T-helper 1 cell treated with Interleukin-12 subunit alpha and Interleukin-12 subunit beta and Interleukin-4 antibody, amounts not matched to agents 30 μg/mL and 1 μg/mL, for 36 hours (primary cell): ENCODE measurements around the gene CADPS2.
"Not testable (repeated sequence)": the region's sequence is repeated elsewhere in the genome, so short reads cannot be mapped to it uniquely, and the experiment has no call there.

ENCODE experiments used
- H3K27ac Mint-ChIP-seq: one replicate; pipeline ENCODE4 v1.8.0; 2021; ENCODE audit warnings: mild to moderate bottlenecking, mixed read lengths
- H3K27me3 Mint-ChIP-seq: one replicate; pipeline ENCODE4 v1.8.0; 2021; ENCODE audit warnings: low read depth, mixed read lengths
- H3K36me3 Mint-ChIP-seq: one replicate; pipeline ENCODE4 v1.8.0; 2021; ENCODE audit warnings: low read depth, mixed read lengths
- H3K4me1 Mint-ChIP-seq: one replicate; pipeline ENCODE4 v1.8.0; 2021; ENCODE audit warnings: low read depth, mixed read lengths
- H3K4me3 Mint-ChIP-seq: one replicate; pipeline ENCODE4 v1.8.0; 2021; ENCODE audit warnings: mild to moderate bottlenecking, moderate library complexity, mixed read lengths
- H3K9me3 Mint-ChIP-seq: one replicate; pipeline ENCODE4 v1.8.0; 2021; ENCODE audit warnings: mixed read lengths

CADPS2 gene

DNA sequence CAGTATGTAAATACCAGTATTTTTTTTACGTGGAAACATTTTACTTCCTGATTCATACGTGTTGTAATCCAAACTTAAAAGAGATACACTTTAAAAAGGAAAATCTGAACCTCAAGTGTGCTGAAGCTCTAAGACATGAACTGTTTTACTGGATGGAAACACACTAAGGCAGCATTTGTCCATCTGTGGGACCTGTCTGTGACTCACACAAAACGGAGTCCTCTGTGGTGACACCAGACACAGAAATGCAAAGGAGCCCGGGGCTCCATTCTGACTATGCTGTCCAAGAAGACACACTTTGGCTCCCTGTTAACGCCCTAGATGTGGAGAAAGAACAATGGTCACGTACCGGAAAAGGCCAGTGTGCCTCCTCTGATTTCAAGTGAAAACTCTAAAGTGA, 211.2 kb downstream of the CADPS2 start:
- Mint-ChIP-seq H3K4me1 (no peaks in the 10 kb centered on the region), H3K36me3 (no peaks in the 10 kb centered on the region), H3K9me3 (no peaks in the 10 kb centered on the region), H3K27me3 (no peaks in the 10 kb centered on the region), H3K4me3 (no peak overlapping the region), H3K27ac (no peak overlapping the region)

DNA sequence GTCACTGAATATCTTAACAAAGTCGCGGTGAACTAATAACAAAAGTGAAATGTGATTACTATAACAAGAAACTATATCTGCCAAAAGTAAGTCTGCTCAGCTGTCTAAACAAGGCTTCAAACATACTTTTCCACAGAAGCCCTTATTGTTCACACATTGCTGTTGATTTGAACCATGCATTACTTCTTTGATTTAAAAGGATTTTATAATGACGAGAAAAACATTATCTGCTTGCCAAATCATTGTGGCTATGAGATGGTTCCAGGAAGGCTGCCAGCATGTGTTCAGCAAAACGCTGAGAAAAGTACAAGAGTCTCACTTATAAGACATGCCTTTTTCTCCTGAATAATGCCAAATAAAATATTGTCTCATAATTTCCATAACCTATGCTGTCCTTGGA, 211.8 kb downstream of the CADPS2 start:
- H3K36me3 Mint-ChIP-seq: no peaks in the 10 kb centered on the region
- H3K27me3 Mint-ChIP-seq: no peaks in the 10 kb centered on the region
- no peak overlapping the region for H3K4me3 Mint-ChIP-seq
- H3K4me1 Mint-ChIP-seq: no peaks in the 10 kb centered on the region
- no peaks in the 10 kb centered on the region for H3K9me3 Mint-ChIP-seq
- no peak overlapping the region for H3K27ac Mint-ChIP-seq

DNA sequence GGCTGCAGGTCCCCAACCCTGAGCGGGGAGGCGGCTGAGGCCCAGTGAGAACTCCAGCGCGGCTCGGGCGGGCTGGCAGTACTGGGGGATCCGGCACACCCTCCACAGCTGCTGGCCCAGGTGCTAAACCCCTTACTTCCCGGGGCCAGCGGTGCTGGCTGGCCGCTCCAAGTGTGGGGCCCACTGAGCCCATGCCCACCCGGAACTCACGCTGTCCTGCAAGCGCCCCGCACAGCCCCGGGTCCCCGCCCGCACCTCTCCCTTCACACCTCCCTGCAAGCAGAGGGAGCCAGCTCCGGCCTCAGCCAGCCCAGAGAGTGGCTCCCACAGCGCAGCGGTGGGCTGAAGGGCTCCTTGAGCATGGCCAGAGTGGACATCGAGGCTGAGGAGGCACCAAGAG, 212.3 kb downstream of the CADPS2 start:
- no peak overlapping the region for H3K4me3 Mint-ChIP-seq
- H3K27me3 Mint-ChIP-seq: no peaks in the 10 kb centered on the region
- H3K27ac Mint-ChIP-seq: no peak overlapping the region
- H3K4me1 Mint-ChIP-seq: no peaks in the 10 kb centered on the region
- no peaks in the 10 kb centered on the region for H3K36me3 Mint-ChIP-seq
- no peaks in the 10 kb centered on the region for H3K9me3 Mint-ChIP-seq

DNA sequence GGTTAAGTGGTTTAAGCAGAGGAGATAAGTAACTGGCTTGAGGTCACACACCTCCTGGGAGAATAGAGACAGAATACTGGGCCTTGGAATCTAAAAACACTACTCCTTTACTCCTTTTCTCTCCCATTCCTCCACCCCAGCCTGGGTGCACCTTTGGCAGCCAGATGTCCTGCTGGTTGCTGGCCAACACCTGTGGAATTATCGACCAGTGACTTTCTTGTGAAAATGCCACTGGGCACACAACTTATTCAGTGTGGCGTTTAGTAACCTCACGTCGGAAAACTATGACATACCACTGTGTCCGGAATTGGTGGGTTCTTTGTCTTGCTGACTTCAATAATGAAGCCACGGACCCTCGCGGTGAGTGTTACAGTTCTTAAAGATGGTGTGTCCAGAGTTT, 213.7 kb downstream of the CADPS2 start:
- H3K36me3 Mint-ChIP-seq: no peaks in the 10 kb centered on the region
- no peaks in the 10 kb centered on the region for H3K9me3 Mint-ChIP-seq
- H3K27me3 Mint-ChIP-seq: no peaks in the 10 kb centered on the region
- H3K4me1 Mint-ChIP-seq: no peaks in the 10 kb centered on the region
- H3K27ac Mint-ChIP-seq: no peak overlapping the region
- no peak overlapping the region for H3K4me3 Mint-ChIP-seq

DNA sequence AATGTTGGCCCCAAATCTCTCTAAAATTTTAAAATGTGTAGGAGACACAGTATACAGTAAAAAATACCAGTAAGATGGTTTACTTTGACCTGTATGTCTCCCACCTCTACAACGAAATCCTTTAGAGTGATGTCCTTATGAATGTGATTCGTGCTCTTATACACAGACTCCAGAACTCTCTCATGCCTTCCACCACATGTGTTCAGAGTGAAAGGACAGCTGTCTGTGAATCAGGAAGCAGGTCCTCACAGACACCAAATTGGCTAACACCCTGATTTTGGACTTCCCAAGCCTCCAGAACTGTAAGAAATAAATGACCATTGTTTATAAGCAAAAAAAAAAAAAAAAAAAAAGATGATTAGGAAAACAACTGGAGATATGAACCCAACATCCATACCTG, 222.5 kb downstream of the CADPS2 start:
- Mint-ChIP-seq H3K9me3 (no peaks in the 10 kb centered on the region), H3K27ac (no peak overlapping the region), H3K27me3 (no peaks in the 10 kb centered on the region), H3K4me3 (no peak overlapping the region), H3K36me3 (no peaks in the 10 kb centered on the region), H3K4me1 (no peaks in the 10 kb centered on the region)

DNA sequence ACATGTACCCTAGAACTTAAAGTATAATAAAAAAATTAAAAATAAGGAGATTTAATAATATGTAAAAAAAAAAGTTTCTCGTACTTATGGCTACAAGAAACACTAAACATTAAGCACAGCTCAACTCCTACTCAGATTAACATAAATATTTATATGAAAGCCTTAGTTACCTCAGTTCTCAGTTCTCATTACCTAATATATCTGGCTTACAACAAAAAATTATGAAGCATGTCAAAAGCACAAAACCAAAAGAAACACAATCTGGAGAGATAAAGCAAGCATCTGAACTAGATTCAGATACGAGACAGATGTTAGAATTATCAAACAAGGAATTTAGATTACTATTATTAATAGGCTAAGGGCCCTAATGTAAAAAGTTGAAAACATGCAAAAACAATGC, 227.4 kb downstream of the CADPS2 start:
- Mint-ChIP-seq H3K27ac (no peak overlapping the region), H3K9me3 (no peaks in the 10 kb centered on the region), H3K4me1 (no peaks in the 10 kb centered on the region), H3K4me3 (no peak overlapping the region), H3K27me3 (no peaks in the 10 kb centered on the region), H3K36me3 (no peaks in the 10 kb centered on the region)

DNA sequence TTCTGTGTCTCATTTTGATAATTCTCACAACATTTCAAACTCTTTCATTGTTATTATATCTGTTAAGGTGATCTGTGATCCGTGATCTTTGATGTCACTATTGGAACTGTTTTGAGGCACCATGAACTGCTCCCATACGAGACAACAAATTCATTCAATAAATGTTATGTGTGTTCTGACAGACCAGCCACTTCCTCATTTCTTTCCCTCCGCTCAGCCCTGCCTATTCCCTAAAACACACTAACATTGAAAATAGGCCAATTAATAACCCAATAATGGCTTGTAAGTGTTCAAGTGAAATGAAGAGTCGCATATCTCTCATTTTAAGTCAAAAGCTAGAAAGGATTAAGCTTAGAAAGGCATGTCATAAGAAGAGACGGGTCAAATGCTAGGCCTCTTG, 232.6 kb downstream of the CADPS2 start:
- H3K27ac Mint-ChIP-seq: no peak overlapping the region
- no peaks in the 10 kb centered on the region for H3K9me3 Mint-ChIP-seq
- no peak overlapping the region for H3K4me3 Mint-ChIP-seq
- H3K36me3 Mint-ChIP-seq: no peaks in the 10 kb centered on the region
- H3K27me3 Mint-ChIP-seq: no peaks in the 10 kb centered on the region
- no peaks in the 10 kb centered on the region for H3K4me1 Mint-ChIP-seq

DNA sequence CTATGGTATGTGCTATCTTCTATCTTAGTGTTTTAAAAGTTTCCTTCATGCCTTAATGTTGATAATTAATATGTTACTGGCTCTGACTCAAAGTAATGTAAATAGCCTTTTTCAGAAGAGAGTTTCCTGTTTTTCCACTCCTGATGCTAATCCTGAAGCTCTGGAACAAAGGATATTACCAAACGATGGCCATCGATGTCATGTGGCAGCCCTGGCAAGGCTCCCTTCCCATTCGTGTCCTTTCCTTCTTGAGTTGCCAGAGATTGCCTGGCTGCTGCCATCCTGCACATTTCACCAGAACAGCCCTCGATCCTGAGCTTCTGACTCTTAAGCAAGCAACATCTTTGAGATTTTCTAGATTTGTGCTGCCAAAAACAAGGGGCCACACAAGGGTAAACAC, 233.4 kb downstream of the CADPS2 start:
- Mint-ChIP-seq H3K4me1 (no peaks in the 10 kb centered on the region), H3K4me3 (no peak overlapping the region), H3K27ac (no peak overlapping the region), H3K9me3 (no peaks in the 10 kb centered on the region), H3K36me3 (no peaks in the 10 kb centered on the region), H3K27me3 (no peaks in the 10 kb centered on the region)

DNA sequence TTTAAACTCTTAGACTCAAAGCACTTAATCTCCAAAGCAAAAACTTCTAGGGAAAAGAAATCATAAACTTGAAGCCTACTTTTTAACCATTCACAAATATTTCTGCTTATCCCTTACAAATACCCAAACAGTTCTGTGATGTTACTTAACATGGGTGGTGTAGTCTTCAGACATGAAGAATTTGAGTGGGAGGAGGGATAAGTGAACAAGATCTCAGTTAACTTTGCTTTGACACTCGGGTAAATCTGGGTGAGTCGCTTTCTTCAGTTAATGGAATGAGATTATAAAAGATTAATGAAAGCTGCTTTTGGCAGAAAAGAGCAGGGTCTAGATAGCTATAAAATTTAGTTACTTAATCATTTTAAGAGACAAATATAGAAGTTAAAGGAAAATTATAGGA, 234.8 kb downstream of the CADPS2 start:
- Mint-ChIP-seq H3K4me3 (no peak overlapping the region), H3K4me1 (no peaks in the 10 kb centered on the region), H3K36me3 (no peaks in the 10 kb centered on the region), H3K27me3 (no peaks in the 10 kb centered on the region), H3K9me3 (no peaks in the 10 kb centered on the region), H3K27ac (no peak overlapping the region)

DNA sequence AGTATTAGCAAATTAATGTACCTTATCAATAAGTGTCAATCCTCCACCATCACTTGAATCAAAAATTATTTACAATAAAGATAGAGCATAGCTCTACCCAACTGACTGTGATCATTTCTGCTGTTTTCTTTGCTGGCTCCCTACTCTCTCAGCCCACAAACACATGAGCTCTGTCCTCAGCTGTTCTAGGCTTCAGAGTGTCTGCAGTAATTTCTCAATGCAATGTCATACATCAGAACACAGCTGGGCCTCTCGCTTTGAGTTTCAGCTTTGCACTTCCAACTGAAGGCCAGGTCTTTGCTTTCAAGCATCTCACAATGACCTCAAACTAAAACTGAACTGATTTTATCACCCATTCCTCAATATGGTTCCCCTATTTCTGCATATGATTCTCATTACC, 243.0 kb downstream of the CADPS2 start:
- Mint-ChIP-seq H3K4me1 (no peaks in the 10 kb centered on the region), H3K4me3 (no peak overlapping the region), H3K27me3 (no peaks in the 10 kb centered on the region), H3K9me3 (peaks cover 4% of the 10 kb centered on the region), H3K36me3 (no peaks in the 10 kb centered on the region), H3K27ac (no peak overlapping the region)

DNA sequence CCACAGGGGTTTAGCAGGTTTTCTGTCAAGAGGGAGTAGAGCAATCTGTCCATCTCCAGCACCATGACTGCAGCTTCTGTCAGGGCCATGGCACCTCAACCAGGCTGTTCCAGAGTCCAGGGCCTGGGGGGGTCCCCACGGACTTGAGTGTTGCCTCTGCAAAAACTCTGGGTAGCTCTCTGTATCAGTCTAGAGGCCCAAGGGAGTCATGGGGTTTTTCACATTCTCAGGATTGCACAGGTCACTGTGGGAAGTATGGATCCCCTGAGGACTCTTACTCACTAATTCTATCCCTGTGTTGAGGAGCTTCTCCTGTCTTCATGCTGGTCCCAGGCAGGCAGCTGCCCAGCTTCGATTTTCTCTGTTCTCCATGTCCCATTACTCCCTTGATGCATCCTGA, 247.8 kb downstream of the CADPS2 start:
- Mint-ChIP-seq H3K4me1 (no peaks in the 10 kb centered on the region), H3K36me3 (no peaks in the 10 kb centered on the region), H3K9me3 (peaks cover 19% of the 10 kb centered on the region), H3K27ac (no peak overlapping the region), H3K27me3 (no peaks in the 10 kb centered on the region), H3K4me3 (no peak overlapping the region)

DNA sequence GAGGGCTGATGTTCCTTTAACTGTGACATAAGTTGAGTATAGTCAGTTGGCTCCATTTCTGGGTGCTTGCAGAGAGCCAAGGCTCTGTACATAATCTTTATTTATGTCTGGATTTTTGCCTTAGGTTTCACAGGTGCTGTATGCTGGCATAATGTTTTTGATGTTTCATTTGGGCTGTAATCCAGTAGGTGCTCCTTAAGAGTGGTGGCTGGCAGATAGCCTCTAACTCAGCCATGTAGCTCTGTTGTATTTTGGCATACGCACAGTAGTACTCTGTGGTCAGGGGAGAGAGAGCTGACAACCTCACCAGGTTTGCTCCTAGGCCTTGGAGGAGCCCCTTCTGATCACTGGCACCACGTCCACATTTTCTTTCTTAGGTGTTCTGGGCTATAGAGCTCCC, 248.5 kb downstream of the CADPS2 start:
- H3K27me3 Mint-ChIP-seq: no peaks in the 10 kb centered on the region
- H3K4me1 Mint-ChIP-seq: no peaks in the 10 kb centered on the region
- H3K27ac Mint-ChIP-seq: no peak overlapping the region
- H3K36me3 Mint-ChIP-seq: no peaks in the 10 kb centered on the region
- peaks cover 24% of the 10 kb centered on the region for H3K9me3 Mint-ChIP-seq
- no peak overlapping the region for H3K4me3 Mint-ChIP-seq

DNA sequence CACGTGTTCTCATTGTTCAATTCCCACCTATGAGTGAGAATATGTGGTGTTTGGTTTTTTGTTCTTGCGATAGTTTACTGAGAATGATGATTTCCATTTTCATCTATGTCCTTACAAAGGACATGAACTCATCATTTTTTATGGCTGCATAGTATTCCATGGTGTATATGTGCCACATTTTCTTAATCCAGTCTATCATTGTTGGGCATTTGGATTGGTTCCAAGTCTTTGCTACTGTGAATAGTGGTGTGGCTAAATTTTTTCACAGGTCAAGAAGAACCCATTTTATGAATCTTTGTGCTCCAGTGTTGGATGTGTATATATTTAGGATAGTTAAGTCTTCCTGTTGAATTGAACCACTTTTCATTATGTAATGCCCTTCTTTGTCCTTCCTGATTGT, 250.8 kb downstream of the CADPS2 start:
- not testable (repeated sequence) for H3K4me1 Mint-ChIP-seq, H3K27ac Mint-ChIP-seq, H3K4me3 Mint-ChIP-seq, H3K36me3 Mint-ChIP-seq, H3K27me3 Mint-ChIP-seq
- H3K9me3 Mint-ChIP-seq: peaks cover 28% of the 10 kb centered on the region

DNA sequence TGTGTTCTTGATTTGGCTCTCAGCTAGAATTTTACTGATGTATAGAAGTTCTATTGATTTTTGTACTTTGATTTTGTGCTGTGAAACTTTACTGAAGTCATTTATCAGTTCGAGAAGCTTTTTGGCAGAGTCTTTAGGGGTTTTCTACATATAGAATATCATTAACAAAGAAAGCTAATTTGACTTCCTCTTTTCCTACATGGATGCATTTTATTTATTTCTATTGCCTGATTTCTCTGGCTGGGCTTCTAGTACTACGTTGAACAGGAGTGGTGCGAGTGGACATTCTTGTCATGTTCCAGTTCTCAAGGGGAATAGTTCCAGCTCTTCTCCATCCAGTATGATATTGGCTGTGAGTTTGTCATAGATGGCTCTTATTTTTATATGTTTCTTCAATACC, 252.8 kb downstream of the CADPS2 start:
- Mint-ChIP-seq H3K27ac (no peak overlapping the region), H3K4me1 (no peaks in the 10 kb centered on the region), H3K4me3 (no peak overlapping the region), H3K36me3 (no peaks in the 10 kb centered on the region), H3K27me3 (no peaks in the 10 kb centered on the region), H3K9me3 (peaks cover 24% of the 10 kb centered on the region)

DNA sequence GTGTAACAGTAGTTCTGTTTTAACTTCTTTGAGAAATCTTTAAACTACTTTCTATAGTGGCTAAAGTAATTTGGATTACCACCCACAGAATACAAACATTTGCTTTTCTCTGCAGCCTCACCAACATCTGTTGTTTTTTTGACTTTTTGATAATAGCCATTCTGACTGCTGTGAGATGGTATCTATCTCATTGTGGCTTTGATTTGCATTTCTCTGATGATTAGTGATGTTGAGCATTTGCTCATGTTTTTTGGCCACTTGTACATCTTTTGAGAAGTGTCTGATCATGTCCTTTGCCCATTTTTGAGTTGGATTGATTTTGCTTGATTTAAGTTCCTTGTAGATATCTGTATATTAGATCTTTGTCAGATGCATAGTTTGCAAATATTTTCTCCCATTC, 254.0 kb downstream of the CADPS2 start:
- Mint-ChIP-seq H3K27me3 (no peaks in the 10 kb centered on the region), H3K9me3 (peaks cover 24% of the 10 kb centered on the region), H3K36me3 (no peaks in the 10 kb centered on the region), H3K4me1 (no peaks in the 10 kb centered on the region), H3K4me3 (no peak overlapping the region), H3K27ac (no peak overlapping the region)

DNA sequence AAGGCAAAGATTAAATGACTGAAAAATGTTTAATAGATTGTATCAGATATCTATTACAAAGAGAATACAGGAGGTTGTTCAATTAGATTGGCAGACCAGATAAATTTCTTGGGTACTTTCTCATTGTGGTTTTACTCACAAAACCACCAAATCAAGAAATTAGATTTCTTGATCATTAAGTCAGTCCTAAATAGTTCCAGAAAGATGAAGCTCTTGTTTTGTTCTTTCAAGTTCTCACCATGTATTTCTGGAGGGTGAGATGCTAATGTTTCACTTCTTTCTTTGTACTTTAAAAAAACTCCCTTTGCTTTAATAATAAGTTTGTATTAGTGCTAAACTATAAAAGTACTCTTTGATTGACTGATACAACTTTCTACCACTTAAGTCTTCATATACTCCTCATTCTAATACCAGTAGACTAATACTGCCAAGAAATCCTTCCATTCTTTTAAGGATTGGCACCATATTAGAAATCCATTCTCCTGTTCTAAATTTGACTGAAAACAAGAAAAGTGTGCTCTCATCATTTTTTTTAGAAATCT, 256.8 kb downstream of the CADPS2 start:
- no peaks in the 10 kb centered on the region for H3K4me1 Mint-ChIP-seq
- H3K9me3 Mint-ChIP-seq: peaks cover 9% of the 10 kb centered on the region
- H3K4me3 Mint-ChIP-seq: no peak overlapping the region
- H3K27ac Mint-ChIP-seq: no peak overlapping the region
- no peaks in the 10 kb centered on the region for H3K36me3 Mint-ChIP-seq
- no peaks in the 10 kb centered on the region for H3K27me3 Mint-ChIP-seq
